K562 (cell line): ENCODE measurements around the gene FLT1. TPM values are rescaled to one million over a fixed set of nuclear protein-coding genes. Genes with fewer than 3 reads are reported as not detected.

Source experiments
- ARID3B ChIP-seq: fragments of 250-450 bp; sonication (Bioruptor Pico); IDR thresholded peaks from 2 replicates; pipeline ENCODE4 v1.4.0; 2020; ENCODE audit warnings: borderline replicate concordance
- BRCA1 ChIP-seq, 2 experiments: fragments of 450-650 bp in 1 of 2; sonication (generic) in 1 of 2; formaldehyde crosslinking in 1 of 2; IDR thresholded peaks; 2 replicates each; pipeline versions ENCODE4 v1.5.0 to v1.6.1; 2017 to 2020; ENCODE audit warnings: mild to moderate bottlenecking in 1 of 2, missing genetic modification reagents in 1 of 2
- COPS2 ChIP-seq: fragments of 450-650 bp; conservative IDR thresholded peaks from 2 replicates; pipeline ENCODE4 v1.6.1; 2016; ENCODE audit warnings: mild to moderate bottlenecking, moderate library complexity
- ELF4 ChIP-seq: fragments of 450-650 bp; formaldehyde crosslinking; IDR thresholded peaks from 2 replicates; pipeline ENCODE4 v1.4.0; 2022; ENCODE audit warnings: missing genetic modification characterization
- ERF ChIP-seq: fragments of 450-650 bp; formaldehyde crosslinking; IDR thresholded peaks from 2 replicates; pipeline ENCODE4 v1.4.0; 2020; ENCODE audit warnings: mild to moderate bottlenecking, mixed read lengths
- GABPB1 ChIP-seq: sonication (generic); formaldehyde crosslinking; IDR thresholded peaks from 2 replicates; pipeline ENCODE4 v1.8.0; 2022; ENCODE audit warnings: mild to moderate bottlenecking, missing genetic modification reagents
- HDAC3 ChIP-seq: fragments of 450-650 bp; IDR thresholded peaks from 2 replicates; pipeline ENCODE4 v1.6.1; 2018; ENCODE audit warnings: borderline replicate concordance, mild to moderate bottlenecking, moderate library complexity; ENCODE audit not compliant: partially characterized antibody
- NCOA2 ChIP-seq, 2 experiments: fragments of 450-650 bp; IDR thresholded peaks; 2 replicates each; pipeline ENCODE4 v1.6.1; 2018; ENCODE audit warnings: mild to moderate bottlenecking in 2 of 2, moderate library complexity in 1 of 2; ENCODE audit not compliant: partially characterized antibody in 2 of 2
- NFYB ChIP-seq: IDR thresholded peaks from 2 replicates; pipeline ENCODE4 v1.6.1; 2011; ENCODE audit warnings: mild to moderate bottlenecking, moderate library complexity; ENCODE audit not compliant: insufficient read length; ENCODE audit errors: extremely low read depth
- TAL1 ChIP-seq: fragments of 450-650 bp; IDR thresholded peaks from 2 replicates; pipeline ENCODE4 v1.6.1; 2016; ENCODE audit warnings: mild to moderate bottlenecking
- ZNF311 ChIP-seq: fragments of 250-450 bp; sonication (Bioruptor Pico); IDR thresholded peaks from 2 replicates; pipeline ENCODE4 v1.4.0; 2020; ENCODE audit warnings: mild to moderate bottlenecking, moderate library complexity
- ZNF766 ChIP-seq: fragments of 200-800 bp; sonication (Bioruptor generic); conservative IDR thresholded peaks from 2 replicates; pipeline ENCODE4 v1.6.1; 2016; ENCODE audit warnings: missing genetic modification characterization, missing compliant biosample characterization
- polyA plus RNA-seq, 8 experiments: library from polyadenylated mRNA; depleted of rRNA in 4 of 8; stranded (reverse) in 5 of 8; unstranded in 3 of 8; fragments of >200 nt; fragmentation: Nextera tagmentation in 2 of 8; fragmentation: Illumina TruSeq in 1 of 8; extraction: Ambion mirVana in 2 of 8; extraction: Trizol in 1 of 8; gene quantifications; 2 replicates each; pipeline versions ENCODE4 v1.2.1 to v1.2.3, GENCODE V29; 2011 to 2014; ENCODE audit warnings: inconsistent platforms in 1 of 8, missing spikeins in 1 of 8
- total RNA-seq, 7 experiments: library from RNA; depleted of rRNA in 6 of 7; stranded (reverse); fragments of >200 nt in 6 of 7; fragmentation: Illumina TruSeq in 2 of 7; extraction: Trizol in 2 of 7; gene quantifications; 2 replicates each; pipeline versions ENCODE4 v1.2.1 to v1.2.3, GENCODE V29; 2011 to 2021; ENCODE audit warnings: low replicate concordance in 1 of 7
- TF ChIP-seq, protein P1 (sequence below): fragments of 450-650 bp; IDR thresholded peaks from 2 replicates; pipeline ENCODE4 v1.6.1; 2016; ENCODE audit warnings: low read depth
- TF ChIP-seq, protein P2 (sequence below): fragments of 150-350 bp; IDR thresholded peaks from 2 replicates; pipeline ENCODE4 v1.6.1; 2014; ENCODE audit warnings: low read depth, mild to moderate bottlenecking, low read length, borderline replicate concordance

Gene FLT1
- total and polyA plus RNA-seq, 9 of the 15 experiments (the other 6 are each of a cell fraction or from before 2014, with no cell fraction given): 0.01 to 2.0 (median 0.22) TPM

DNA sequence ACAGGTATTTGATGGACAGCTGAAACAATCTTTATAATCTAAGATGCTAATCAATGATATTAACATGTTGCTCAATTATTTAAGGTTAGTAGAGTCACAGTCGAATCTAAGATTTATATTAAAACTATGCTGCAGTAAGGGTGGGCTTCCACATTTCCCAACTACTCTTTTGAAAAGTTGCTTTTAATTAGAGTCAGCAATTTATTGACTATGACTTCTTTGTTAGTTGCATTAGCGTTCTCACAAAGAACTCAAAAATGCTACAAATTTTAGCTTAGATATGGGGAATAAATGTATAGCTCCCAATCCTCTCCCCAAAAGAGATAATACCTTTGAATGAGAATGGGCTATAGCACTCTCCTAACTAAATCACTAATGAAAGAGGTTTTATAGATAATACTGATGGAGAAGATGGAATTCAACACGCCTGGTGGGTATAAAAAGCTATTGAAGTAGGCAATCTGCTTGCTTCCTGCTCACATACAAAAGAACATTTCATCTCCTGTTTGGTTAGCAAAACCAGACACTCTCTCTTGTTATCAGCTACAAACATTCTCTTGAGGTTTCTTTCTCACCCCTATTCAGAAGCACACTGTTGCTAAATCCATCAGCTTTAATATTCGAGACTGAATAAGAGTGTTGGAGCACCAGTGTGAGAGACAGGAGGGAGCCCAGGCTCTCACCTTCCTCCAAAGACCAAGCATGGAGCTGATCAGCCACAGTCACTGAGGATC is 2.4 kb upstream of the FLT1 start (continued):
- TF ChIP-seq, protein P1, sequence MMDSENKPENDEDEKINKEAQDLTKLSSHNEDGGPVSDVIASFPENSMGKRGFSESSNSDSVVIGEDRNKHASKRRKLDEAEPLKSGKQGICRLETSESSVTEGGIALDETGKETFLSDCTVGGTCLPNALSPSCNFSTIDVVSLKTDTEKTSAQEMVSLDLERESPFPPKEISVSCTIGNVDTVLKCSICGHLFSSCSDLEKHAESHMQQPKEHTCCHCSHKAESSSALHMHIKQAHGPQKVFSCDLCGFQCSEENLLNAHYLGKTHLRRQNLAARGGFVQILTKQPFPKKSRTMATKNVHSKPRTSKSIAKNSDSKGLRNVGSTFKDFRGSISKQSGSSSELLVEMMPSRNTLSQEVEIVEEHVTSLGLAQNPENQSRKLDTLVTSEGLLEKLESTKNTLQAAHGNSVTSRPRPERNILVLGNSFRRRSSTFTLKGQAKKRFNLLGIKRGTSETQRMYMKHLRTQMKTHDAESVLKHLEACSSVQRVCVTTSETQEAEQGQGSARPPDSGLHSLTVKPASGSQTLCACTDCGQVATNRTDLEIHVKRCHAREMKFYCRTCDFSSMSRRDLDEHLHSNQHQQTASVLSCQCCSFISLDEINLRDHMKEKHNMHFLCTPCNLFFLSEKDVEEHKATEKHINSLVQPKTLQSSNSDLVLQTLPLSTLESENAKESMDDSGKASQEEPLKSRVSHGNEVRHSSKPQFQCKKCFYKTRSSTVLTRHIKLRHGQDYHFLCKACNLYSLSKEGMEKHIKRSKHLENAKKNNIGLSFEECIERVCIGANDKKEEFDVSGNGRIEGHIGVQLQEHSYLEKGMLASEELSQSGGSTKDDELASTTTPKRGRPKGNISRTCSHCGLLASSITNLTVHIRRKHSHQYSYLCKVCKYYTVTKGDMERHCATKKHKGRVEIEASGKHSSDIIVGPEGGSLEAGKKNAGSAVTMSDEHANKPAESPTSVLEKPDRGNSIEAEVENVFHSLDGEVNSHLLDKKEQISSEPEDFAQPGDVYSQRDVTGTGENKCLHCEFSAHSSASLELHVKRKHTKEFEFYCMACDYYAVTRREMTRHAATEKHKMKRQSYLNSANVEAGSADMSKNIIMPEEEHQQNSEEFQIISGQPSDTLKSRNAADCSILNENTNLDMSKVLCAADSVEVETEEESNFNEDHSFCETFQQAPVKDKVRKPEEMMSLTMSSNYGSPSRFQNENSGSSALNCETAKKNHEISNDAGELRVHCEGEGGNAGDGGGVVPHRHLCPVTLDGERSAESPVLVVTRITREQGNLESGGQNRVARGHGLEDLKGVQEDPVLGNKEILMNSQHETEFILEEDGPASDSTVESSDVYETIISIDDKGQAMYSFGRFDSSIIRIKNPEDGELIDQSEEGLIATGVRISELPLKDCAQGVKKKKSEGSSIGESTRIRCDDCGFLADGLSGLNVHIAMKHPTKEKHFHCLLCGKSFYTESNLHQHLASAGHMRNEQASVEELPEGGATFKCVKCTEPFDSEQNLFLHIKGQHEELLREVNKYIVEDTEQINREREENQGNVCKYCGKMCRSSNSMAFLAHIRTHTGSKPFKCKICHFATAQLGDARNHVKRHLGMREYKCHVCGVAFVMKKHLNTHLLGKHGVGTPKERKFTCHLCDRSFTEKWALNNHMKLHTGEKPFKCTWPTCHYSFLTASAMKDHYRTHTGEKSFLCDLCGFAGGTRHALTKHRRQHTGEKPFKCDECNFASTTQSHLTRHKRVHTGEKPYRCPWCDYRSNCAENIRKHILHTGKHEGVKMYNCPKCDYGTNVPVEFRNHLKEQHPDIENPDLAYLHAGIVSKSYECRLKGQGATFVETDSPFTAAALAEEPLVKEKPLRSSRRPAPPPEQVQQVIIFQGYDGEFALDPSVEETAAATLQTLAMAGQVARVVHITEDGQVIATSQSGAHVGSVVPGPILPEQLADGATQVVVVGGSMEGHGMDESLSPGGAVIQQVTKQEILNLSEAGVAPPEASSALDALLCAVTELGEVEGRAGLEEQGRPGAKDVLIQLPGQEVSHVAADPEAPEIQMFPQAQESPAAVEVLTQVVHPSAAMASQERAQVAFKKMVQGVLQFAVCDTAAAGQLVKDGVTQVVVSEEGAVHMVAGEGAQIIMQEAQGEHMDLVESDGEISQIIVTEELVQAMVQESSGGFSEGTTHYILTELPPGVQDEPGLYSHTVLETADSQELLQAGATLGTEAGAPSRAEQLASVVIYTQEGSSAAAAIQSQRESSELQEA: no peak
- TF ChIP-seq COPS2 (no peak), ZNF766 (CRISPR knock-in tag) (peak; percentile 43; the same call in 1 of the 2 replicates), HDAC3 (no peak), BRCA1 (IDR thresholded peaks at IDR 0.05) (no peak), BRCA1 (CRISPR knock-in tag; IDR thresholded peaks at IDR 0.05) (no peak), ERF (CRISPR knock-in tag) (no peak), ARID3B (CRISPR knock-in tag) (no peak), ZNF311 (CRISPR knock-in tag) (no peak), TAL1 (peak; percentile 35; the same call in 1 of the 2 replicates), ELF4 (CRISPR knock-in tag) (no peak), NFYB (no peak), NCOA2 (IDR thresholded peaks at IDR 0.05; ENCODE audit: partially characterized antibody in 2 of 2) (no peak), GABPB1 (CRISPR knock-in tag) (no peak)
- TF ChIP-seq, protein P2, sequence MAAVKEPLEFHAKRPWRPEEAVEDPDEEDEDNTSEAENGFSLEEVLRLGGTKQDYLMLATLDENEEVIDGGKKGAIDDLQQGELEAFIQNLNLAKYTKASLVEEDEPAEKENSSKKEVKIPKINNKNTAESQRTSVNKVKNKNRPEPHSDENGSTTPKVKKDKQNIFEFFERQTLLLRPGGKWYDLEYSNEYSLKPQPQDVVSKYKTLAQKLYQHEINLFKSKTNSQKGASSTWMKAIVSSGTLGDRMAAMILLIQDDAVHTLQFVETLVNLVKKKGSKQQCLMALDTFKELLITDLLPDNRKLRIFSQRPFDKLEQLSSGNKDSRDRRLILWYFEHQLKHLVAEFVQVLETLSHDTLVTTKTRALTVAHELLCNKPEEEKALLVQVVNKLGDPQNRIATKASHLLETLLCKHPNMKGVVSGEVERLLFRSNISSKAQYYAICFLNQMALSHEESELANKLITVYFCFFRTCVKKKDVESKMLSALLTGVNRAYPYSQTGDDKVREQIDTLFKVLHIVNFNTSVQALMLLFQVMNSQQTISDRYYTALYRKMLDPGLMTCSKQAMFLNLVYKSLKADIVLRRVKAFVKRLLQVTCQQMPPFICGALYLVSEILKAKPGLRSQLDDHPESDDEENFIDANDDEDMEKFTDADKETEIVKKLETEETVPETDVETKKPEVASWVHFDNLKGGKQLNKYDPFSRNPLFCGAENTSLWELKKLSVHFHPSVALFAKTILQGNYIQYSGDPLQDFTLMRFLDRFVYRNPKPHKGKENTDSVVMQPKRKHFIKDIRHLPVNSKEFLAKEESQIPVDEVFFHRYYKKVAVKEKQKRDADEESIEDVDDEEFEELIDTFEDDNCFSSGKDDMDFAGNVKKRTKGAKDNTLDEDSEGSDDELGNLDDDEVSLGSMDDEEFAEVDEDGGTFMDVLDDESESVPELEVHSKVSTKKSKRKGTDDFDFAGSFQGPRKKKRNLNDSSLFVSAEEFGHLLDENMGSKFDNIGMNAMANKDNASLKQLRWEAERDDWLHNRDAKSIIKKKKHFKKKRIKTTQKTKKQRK: no peak
